CD4-positive, alpha-beta T cell (primary cell): Measurements from ENCODE around the gene CEACAM7. TPM values are rescaled to one million over a fixed set of nuclear protein-coding genes. Genes with fewer than 3 reads are reported as not detected.
"Not testable (repeated sequence)": the region's sequence is repeated elsewhere in the genome, so short reads cannot be mapped to it uniquely, and the experiment has no call there.

ENCODE experiments used
- ATAC-seq: fragments of 200-7000 bp; cut with Tn5 transposase; one replicate; pipeline ENCODE4 v1.10.0; 2022; ENCODE audit warnings: mild to moderate bottlenecking; ENCODE audit not compliant: poor library complexity
- CTCF ChIA-PET: fragments of 350-600 bp; sonication (Branson Sonifier 250); formaldehyde crosslinking; loops from one replicate; lab custom pipeline; 2021; ENCODE audit warnings: antibody characterized with exemption, inconsistent platforms; lab: Charles Lee
- POLR2A ChIA-PET: fragments of 350-600 bp; sonication (Branson Sonifier 250); formaldehyde crosslinking; loops from one replicate; lab custom pipeline; 2021; ENCODE audit warnings: antibody characterized with exemption, inconsistent platforms; lab: Charles Lee
- DNase-seq, 14 experiments: peaks; one replicate each; pipeline ENCODE4 v3.0.0-alpha.2; 2013 to 2020; ENCODE audit warnings: mixed read lengths in 2 of 14
- H3K27ac ChIP-seq, 2 donors: one replicate each; pipeline versions ENCODE4 v1.5.1 to v1.7.0; 2013; ENCODE audit warnings: low read length in 2 of 2, low read depth in 1 of 2, mild to moderate bottlenecking in 1 of 2
- H3K27me3 ChIP-seq, 2 experiments: 1 replicate in 1 of 2; 2 replicates in 1 of 2; pipeline versions ENCODE4 v1.6.1 to v1.7.0; 2013; ENCODE audit warnings: low read length in 2 of 2, control low read depth in 1 of 2, mild to moderate bottlenecking in 1 of 2, moderate library complexity in 1 of 2; ENCODE audit not compliant: insufficient read depth in 2 of 2, control insufficient read depth in 1 of 2
- H3K36me3 ChIP-seq: one replicate; pipeline ENCODE4 v1.6.1; 2013; ENCODE audit warnings: low read length, control low read depth; ENCODE audit not compliant: insufficient read depth
- H3K4me1 ChIP-seq: one replicate; pipeline ENCODE4 v1.6.1; 2013; ENCODE audit warnings: low read length, control low read depth; ENCODE audit not compliant: insufficient read depth
- H3K4me3 ChIP-seq: one replicate; pipeline ENCODE4 v1.5.1; 2013; ENCODE audit warnings: mild to moderate bottlenecking, low read length, moderate library complexity
- H3K9me3 ChIP-seq, 2 experiments: 1 replicate in 1 of 2; 2 replicates in 1 of 2; pipeline versions ENCODE4 v1.6.1 to v1.7.0; 2013; ENCODE audit warnings: low read length in 2 of 2, mild to moderate bottlenecking in 2 of 2, control low read depth in 1 of 2, moderate library complexity in 1 of 2; ENCODE audit not compliant: control insufficient read depth in 1 of 2, insufficient read depth in 1 of 2
- H3K27ac Mint-ChIP-seq: one replicate; pipeline ENCODE4 v1.8.0; 2020; ENCODE audit warnings: mixed read lengths
- H3K27me3 Mint-ChIP-seq: one replicate; pipeline ENCODE4 v1.8.0; 2021; ENCODE audit warnings: mixed read lengths
- H3K36me3 Mint-ChIP-seq: one replicate; pipeline ENCODE4 v1.8.0; 2021; ENCODE audit warnings: low read depth, mixed read lengths
- H3K4me1 Mint-ChIP-seq: one replicate; pipeline ENCODE4 v1.8.0; 2021; ENCODE audit warnings: low read depth, mixed read lengths
- H3K4me3 Mint-ChIP-seq: one replicate; pipeline ENCODE4 v1.8.0; 2020; ENCODE audit warnings: mild to moderate bottlenecking, mixed read lengths
- H3K9me3 Mint-ChIP-seq: one replicate; pipeline ENCODE4 v1.8.0; 2020; ENCODE audit warnings: mixed read lengths
- intact Hi-C, 2 experiments: fragments of 100-400 bp; cut with DNase I in 1 of 2; cut with micrococcal nuclease in 1 of 2; formaldehyde crosslinking; loops; one replicate each; pipeline versions ENCODE4 v1.15.1 to v1.9.0; 2023 to 2025; cut with DNase I, micrococcal nuclease
- total RNA-seq, 174 experiments: library from RNA in 2 of 174; stranded (reverse) in 2 of 174; gene quantifications; one replicate each; pipeline ENCODE4 v1.2.3 and lab custom pipeline; 2021 to 2026
- TF ChIP-seq, protein P1 (sequence below): fragments of 200-600 bp; IDR thresholded peaks from one replicate; pipeline ENCODE4 v1.8.0; 2022; ENCODE audit warnings: antibody characterized with exemption, mild to moderate bottlenecking

Gene CEACAM7
- total RNA-seq, 2 experiments from 2014 or later, result not detected

DNA sequence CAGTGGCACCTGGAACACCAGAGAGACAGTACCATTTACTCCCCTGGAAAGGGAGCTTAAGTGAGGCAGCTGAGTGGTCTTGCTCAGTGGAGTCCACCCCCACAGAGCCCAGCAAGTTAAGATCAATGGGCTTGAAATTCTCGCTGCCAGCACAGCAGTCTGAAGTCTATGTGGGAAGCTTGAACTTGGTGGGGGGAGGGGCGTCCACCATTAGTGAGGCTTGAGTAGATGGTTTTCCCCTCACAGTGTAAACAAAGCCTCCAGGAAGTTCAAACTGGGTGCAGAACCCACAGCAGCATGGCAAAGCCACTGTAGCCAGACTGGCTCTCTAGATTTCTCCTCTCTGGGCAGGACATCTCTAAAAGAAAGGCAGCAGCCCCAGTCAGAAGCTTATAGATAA is 30.9 kb downstream of the CEACAM7 start:
- ATAC-seq (peak; percentile 29), DNase-seq (peak in 3 of 14 experiments; percentile 40 to 64 (median 55))
- no peak overlapping the region for H3K27ac Mint-ChIP-seq
- no peak overlapping the region for H3K4me3 ChIP-seq
- H3K27ac ChIP-seq, result peak overlapping the region in 1 of 2 donors; percentile 48
- H3K9me3 Mint-ChIP-seq, result peaks cover 7% of the 10 kb centered on the region
- peaks cover 13% of the 10 kb centered on the region for H3K4me1 ChIP-seq
- H3K27me3 Mint-ChIP-seq, result peaks cover 68% of the 10 kb centered on the region
- H3K4me1 Mint-ChIP-seq, result peaks cover 7% of the 10 kb centered on the region
- POLR2A ChIA-PET, result interaction anchor here (1.1 kb wide), 1 partner anchor 15 kb away, joined by 4 read pairs; no protein-coding TSS in a partner anchor
- peaks cover 6 to 20% of the 10 kb centered on the region in 2 experiments for H3K27me3 ChIP-seq
- intact Hi-C loops, result no loop called here
- peaks cover 4 to 14% of the 10 kb centered on the region in 2 experiments for H3K9me3 ChIP-seq
- TF ChIP-seq, protein P1, sequence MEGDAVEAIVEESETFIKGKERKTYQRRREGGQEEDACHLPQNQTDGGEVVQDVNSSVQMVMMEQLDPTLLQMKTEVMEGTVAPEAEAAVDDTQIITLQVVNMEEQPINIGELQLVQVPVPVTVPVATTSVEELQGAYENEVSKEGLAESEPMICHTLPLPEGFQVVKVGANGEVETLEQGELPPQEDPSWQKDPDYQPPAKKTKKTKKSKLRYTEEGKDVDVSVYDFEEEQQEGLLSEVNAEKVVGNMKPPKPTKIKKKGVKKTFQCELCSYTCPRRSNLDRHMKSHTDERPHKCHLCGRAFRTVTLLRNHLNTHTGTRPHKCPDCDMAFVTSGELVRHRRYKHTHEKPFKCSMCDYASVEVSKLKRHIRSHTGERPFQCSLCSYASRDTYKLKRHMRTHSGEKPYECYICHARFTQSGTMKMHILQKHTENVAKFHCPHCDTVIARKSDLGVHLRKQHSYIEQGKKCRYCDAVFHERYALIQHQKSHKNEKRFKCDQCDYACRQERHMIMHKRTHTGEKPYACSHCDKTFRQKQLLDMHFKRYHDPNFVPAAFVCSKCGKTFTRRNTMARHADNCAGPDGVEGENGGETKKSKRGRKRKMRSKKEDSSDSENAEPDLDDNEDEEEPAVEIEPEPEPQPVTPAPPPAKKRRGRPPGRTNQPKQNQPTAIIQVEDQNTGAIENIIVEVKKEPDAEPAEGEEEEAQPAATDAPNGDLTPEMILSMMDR, result no peak
- H3K36me3 ChIP-seq, result no peaks in the 10 kb centered on the region
- H3K4me3 Mint-ChIP-seq, result no peak overlapping the region
- CTCF ChIA-PET, result interaction anchor here (1.5 kb wide), 1 partner anchor 15 kb away, joined by 3 read pairs; no protein-coding TSS in a partner anchor
- no peaks in the 10 kb centered on the region for H3K36me3 Mint-ChIP-seq

DNA sequence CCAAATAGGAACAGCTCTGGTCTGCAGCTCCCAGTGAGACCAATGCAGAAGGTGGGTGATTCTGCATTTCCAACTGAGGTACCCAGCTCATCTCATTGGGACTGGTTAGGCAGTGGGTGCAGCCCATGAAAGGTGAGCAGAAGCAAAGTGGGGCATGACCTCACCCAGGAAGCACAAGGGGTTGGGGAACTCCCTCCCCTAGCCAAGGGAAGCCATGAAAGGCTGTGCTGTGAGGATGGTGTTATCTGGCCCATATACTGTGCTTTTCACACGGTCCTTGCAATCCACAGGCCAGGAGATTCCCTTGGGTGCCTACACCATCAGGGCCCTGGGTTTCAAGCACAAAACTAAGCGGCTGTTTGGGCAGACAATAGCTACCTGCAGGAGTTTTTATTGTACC is 31.3 kb downstream of the CEACAM7 start:
- intact Hi-C loops, H3K4me3 ChIP-seq, H3K36me3 ChIP-seq, H3K9me3 Mint-ChIP-seq, H3K27ac Mint-ChIP-seq, H3K36me3 Mint-ChIP-seq, H3K4me3 Mint-ChIP-seq, H3K4me1 Mint-ChIP-seq: not testable (repeated sequence)
- Histone ChIP-seq H3K27ac (peak overlapping the region in 1 of 2 donors; percentile 48), H3K4me1 (peaks cover 13% of the 10 kb centered on the region), H3K9me3 (peaks cover 4 to 14% of the 10 kb centered on the region in 2 experiments), H3K27me3 (peaks cover 6 to 23% of the 10 kb centered on the region in 2 experiments)
- peaks cover 64% of the 10 kb centered on the region for H3K27me3 Mint-ChIP-seq
- ChIA-PET POLR2A (interaction anchor here (1.1 kb wide), 1 partner anchor 15 kb away, joined by 4 read pairs; no protein-coding TSS in a partner anchor), CTCF (interaction anchor here (1.5 kb wide), 1 partner anchor 15 kb away, joined by 3 read pairs; no protein-coding TSS in a partner anchor)
- peak in 4 of 14 experiments; percentile 15 to 74 (median 56) for DNase-seq
- ATAC-seq, result peak; percentile 85

DNA sequence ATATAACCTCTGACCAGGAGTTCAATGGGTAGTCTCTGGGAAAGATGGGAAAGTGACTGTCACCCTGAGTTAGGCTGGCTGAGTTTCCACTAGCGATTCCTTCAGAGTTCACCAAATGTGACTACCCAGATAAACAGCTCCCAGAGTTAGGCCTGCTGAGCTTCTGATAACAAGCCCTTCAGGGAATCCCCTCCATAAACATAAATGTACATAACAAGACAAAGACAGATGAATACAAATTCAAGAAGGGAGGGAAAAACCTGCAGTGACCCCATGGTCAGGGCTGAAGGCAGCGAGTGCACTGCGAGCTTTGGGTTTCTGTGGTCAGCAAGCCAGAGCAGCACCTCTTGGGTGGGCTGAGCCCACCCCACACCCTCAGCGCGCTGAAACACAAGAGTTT is 35.8 kb downstream of the CEACAM7 start:
- ChIA-PET CTCF (no interaction called here), POLR2A (no interaction called here)
- H3K9me3 Mint-ChIP-seq, result peaks cover 7% of the 10 kb centered on the region
- DNase-seq (no peak), ATAC-seq (no peak)
- no peaks in the 10 kb centered on the region for H3K36me3 Mint-ChIP-seq
- Histone ChIP-seq H3K9me3 (peaks cover 4 to 14% of the 10 kb centered on the region in 2 experiments), H3K4me3 (no peak overlapping the region), H3K27ac (no peak overlapping the region), H3K27me3 (peaks cover 6 to 36% of the 10 kb centered on the region in 2 experiments), H3K4me1 (peaks cover 7% of the 10 kb centered on the region), H3K36me3 (no peaks in the 10 kb centered on the region)
- TF ChIP-seq, protein P1, result no peak
- no peak overlapping the region for H3K4me3 Mint-ChIP-seq
- H3K4me1 Mint-ChIP-seq, result peaks cover 7% of the 10 kb centered on the region
- intact Hi-C loops, result no loop called here
- H3K27me3 Mint-ChIP-seq, result peaks cover 65% of the 10 kb centered on the region
- no peak overlapping the region for H3K27ac Mint-ChIP-seq

DNA sequence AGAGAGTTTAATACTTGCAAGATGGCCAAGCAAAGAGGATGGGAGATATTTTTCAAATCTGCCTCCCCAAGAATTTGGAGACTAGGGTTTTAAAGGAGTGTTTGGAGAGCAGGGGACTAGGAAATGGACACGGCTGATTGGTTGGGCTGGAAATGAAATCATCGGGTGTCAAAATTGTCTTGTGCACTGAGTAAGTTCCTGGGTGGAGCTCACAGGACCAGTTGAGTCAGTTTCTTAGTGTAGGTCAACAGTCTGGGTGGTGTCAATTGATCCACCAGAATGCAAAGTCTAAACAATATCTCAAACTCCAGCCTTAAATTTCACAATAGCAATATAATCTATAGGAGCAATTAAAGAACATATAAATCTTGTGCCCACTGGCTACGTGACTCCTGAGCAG is 38.2 kb downstream of the CEACAM7 start:
- ChIA-PET CTCF (no interaction called here), POLR2A (no interaction called here)
- Mint-ChIP-seq H3K4me1 (no peaks in the 10 kb centered on the region), H3K27ac (no peak overlapping the region), H3K9me3 (peaks cover 7% of the 10 kb centered on the region), H3K27me3 (peaks cover 59% of the 10 kb centered on the region), H3K4me3 (no peak overlapping the region), H3K36me3 (no peaks in the 10 kb centered on the region)
- intact Hi-C loops, result no loop called here
- H3K4me3 ChIP-seq, result no peak overlapping the region
- peaks cover 4 to 14% of the 10 kb centered on the region in 2 experiments for H3K9me3 ChIP-seq
- no peaks in the 10 kb centered on the region for H3K36me3 ChIP-seq
- H3K27ac ChIP-seq, result no peak overlapping the region
- peaks cover 6 to 33% of the 10 kb centered on the region in 2 experiments for H3K27me3 ChIP-seq
- H3K4me1 ChIP-seq, result no peaks in the 10 kb centered on the region
- ATAC-seq (no peak), DNase-seq (no peak)
- TF ChIP-seq, protein P1, result no peak
